PC-9 (cell line): Measurements from ENCODE around the gene MGAT4A. TPM values are rescaled to one million over a fixed set of nuclear protein-coding genes. Genes with fewer than 3 reads are reported as not detected.

Experiments used
- BruUV-seq: library from RNA; stranded (reverse); fragments of 400-500 nt; replicated peaks from 2 replicates; lab custom pipeline; 2021; lab: Mats Ljungman, UMichigan
- CTCF ChIA-PET: fragments of 300-600 bp; sonication (Branson Sonifier 250); formaldehyde crosslinking; loops from one replicate; lab custom pipeline; 2022; ENCODE audit warnings: antibody characterized with exemption; lab: Charles Lee
- POLR2A ChIA-PET: fragments of 300-600 bp; sonication (Branson Sonifier 250); formaldehyde crosslinking; loops from one replicate; lab custom pipeline; 2022; ENCODE audit warnings: antibody characterized with exemption; ENCODE audit not compliant: unreplicated experiment; lab: Charles Lee
- DNase-seq, 2 experiments: peaks; one replicate each; pipeline versions ENCODE4 v3.0.0 to v3.0.0-alpha.2; 2015 to 2022; ENCODE audit warnings: mixed read lengths in 1 of 2
- H2AFZ ChIP-seq: fragments of 200-600 bp; sonication (generic); 2 replicates; pipeline ENCODE4 v1.8.1; 2017; ENCODE audit warnings: antibody characterized with exemption
- H3F3A ChIP-seq: fragments of 200-600 bp; sonication (generic); 2 replicates; pipeline ENCODE4 v1.8.1; 2017; ENCODE audit warnings: antibody characterized with exemption, mild to moderate bottlenecking, low read depth; ENCODE audit not compliant: insufficient read depth
- H3K27ac ChIP-seq: fragments of 200-600 bp; sonication (generic); 2 replicates; pipeline ENCODE4 v1.6.1; 2016; ENCODE audit warnings: mixed run types
- H3K27me3 ChIP-seq: fragments of 200-600 bp; sonication (generic); 2 replicates; pipeline ENCODE4 v1.6.1; 2016; ENCODE audit warnings: low read depth, mixed run types; ENCODE audit not compliant: insufficient read depth
- H3K36me3 ChIP-seq: fragments of 200-600 bp; sonication (generic); 2 replicates; pipeline ENCODE4 v1.6.1; 2016; ENCODE audit warnings: low read depth, mixed run types
- H3K4me1 ChIP-seq: fragments of 200-600 bp; sonication (generic); replicated peaks from 2 replicates; pipeline ENCODE4 v1.6.1; 2016; ENCODE audit warnings: mixed run types; ENCODE audit not compliant: insufficient read depth
- H3K4me2 ChIP-seq: fragments of 200-600 bp; sonication (generic); 2 replicates; pipeline ENCODE4 v1.6.1; 2017; ENCODE audit warnings: mixed run types
- H3K4me3 ChIP-seq: fragments of 200-600 bp; sonication (generic); 2 replicates; pipeline ENCODE4 v1.6.1; 2016; ENCODE audit warnings: mixed run types
- H3K79me2 ChIP-seq: fragments of 200-600 bp; sonication (generic); 2 replicates; pipeline ENCODE4 v1.6.1; 2017; ENCODE audit warnings: low read depth, mixed run types
- H3K9me2 ChIP-seq: fragments of 200-600 bp; sonication (generic); 2 replicates; pipeline ENCODE4 v1.8.1; 2017; ENCODE audit warnings: mild to moderate bottlenecking; ENCODE audit not compliant: insufficient read depth
- H3K9me3 ChIP-seq: fragments of 200-600 bp; sonication (generic); 2 replicates; pipeline ENCODE4 v1.8.1; 2016; ENCODE audit warnings: low read depth; ENCODE audit not compliant: insufficient read depth
- H4K20me1 ChIP-seq: fragments of 200-600 bp; sonication (generic); 2 replicates; pipeline ENCODE4 v1.8.1; 2017; ENCODE audit not compliant: insufficient read depth
- CTCF ChIP-seq: fragments of 200-600 bp; sonication (generic); conservative IDR thresholded peaks from 2 replicates; pipeline ENCODE4 v1.6.1; 2017; ENCODE audit warnings: mixed run types, antibody characterized with exemption, mild to moderate bottlenecking, moderate library complexity
- EZH2 ChIP-seq: fragments of 200-600 bp; sonication (generic); IDR thresholded peaks from 2 replicates; pipeline ENCODE4 v1.8.0; 2017; ENCODE audit warnings: antibody characterized with exemption, low read depth
- intact Hi-C: fragments of 100-400 bp; cut with micrococcal nuclease; formaldehyde crosslinking; loops from one replicate; pipeline ENCODE4 v1.10.0; 2022; ENCODE audit not compliant: unreplicated experiment
- total RNA-seq: library from RNA; stranded (reverse); gene quantifications from 2 replicates; pipeline ENCODE4 v1.2.3, GENCODE V29; 2021

The MGAT4A gene
- total RNA-seq, 1 experiment from 2014 or later = 12.9 TPM

- peak; percentile 83 to 91 for DNase-seq
- Histone ChIP-seq H3K4me2 (peak within 1 kb of the TSS; percentile 96), H3K9me2 (no peaks in the 10 kb centered on the region), H2AFZ (peak within 1 kb of the TSS; percentile 93), H3K4me1 (peaks cover 25% of the 10 kb centered on the region), H3K79me2 (peaks cover 65% of the 10 kb centered on the region), H4K20me1 (peaks cover 3% of the 10 kb centered on the region; the same call in 1 of the 2 replicates), H3K9me3 (no peaks in the 10 kb centered on the region), H3K36me3 (peaks cover 31% of the 10 kb centered on the region), H3K27ac (peak within 1 kb of the TSS; percentile 70), H3K4me3 (peak within 1 kb of the TSS; percentile 77), H3F3A (peaks cover 5% of the 10 kb centered on the region), H3K27me3 (no peaks in the 10 kb centered on the region)
- ChIA-PET CTCF (interaction anchor here (0.8 kb wide), 1 partner anchor 856 kb away, joined by 4 read pairs; no protein-coding TSS in a partner anchor), POLR2A (interaction anchor here (0.5 to 0.7 kb wide), 2 partner anchors 12 to 1019 kb away, joined by 5 to 9 read pairs; no protein-coding TSS in a partner anchor)
- BruUV-seq = no TSS peak
- intact Hi-C loops = loop anchor here (5.0 to 10.0 kb wide), 2 partner anchors 459 to 894 kb away; partner anchors contain the start of gene ZAP70
- TF ChIP-seq EZH2 (no peak), CTCF (peak; percentile 1)
Observed at GRCh38 chr2:98608116-98608961, 122.6 kb downstream of the MGAT4A start, which contains the start of the genes COA5 and UNC50. Gene COA5 (minus strand): TSS chr2:98608512. CDS start chr2:98608405, 107 bp downstream. Gene UNC50 (plus strand): TSS chr2:98608589. CDS start chr2:98609760, 1,171 bp downstream.

GRCh38 chr2:98607741-98608115 is 123.2 kb downstream of the MGAT4A start:
- Histone ChIP-seq H3K27ac (peak overlapping the region; percentile 70), H3K27me3 (no peaks in the 10 kb centered on the region), H3K4me2 (peak overlapping the region; percentile 96), H3K4me3 (peak overlapping the region; percentile 77), H3K9me2 (no peaks in the 10 kb centered on the region), H3K9me3 (no peaks in the 10 kb centered on the region), H3K79me2 (peaks cover 65% of the 10 kb centered on the region), H4K20me1 (peaks cover 3% of the 10 kb centered on the region; the same call in 1 of the 2 replicates), H3K36me3 (peaks cover 27% of the 10 kb centered on the region), H2AFZ (peak overlapping the region; percentile 93), H3F3A (peaks cover 5% of the 10 kb centered on the region), H3K4me1 (peaks cover 25% of the 10 kb centered on the region)
- TF ChIP-seq CTCF (no peak), EZH2 (no peak)
- intact Hi-C loops = loop anchor here (5.0 to 10.0 kb wide), 2 partner anchors 460 to 893 kb away; partner anchors contain the start of gene ZAP70
- ChIA-PET POLR2A (no interaction called here), CTCF (no interaction called here)
- no TSS peak for BruUV-seq
- DNase-seq = no peak

GRCh38 chr2:98607104-98607503 is 123.8 kb downstream of the MGAT4A start:
- POLR2A ChIA-PET = no interaction called here
- DNase-seq = no peak
- Histone ChIP-seq H4K20me1 (peaks cover 3% of the 10 kb centered on the region; the same call in 1 of the 2 replicates), H3K4me1 (peaks cover 25% of the 10 kb centered on the region), H3K9me3 (no peaks in the 10 kb centered on the region), H3F3A (peaks cover 5% of the 10 kb centered on the region), H3K27me3 (no peaks in the 10 kb centered on the region), H3K79me2 (peaks cover 65% of the 10 kb centered on the region), H3K4me3 (peak overlapping the region; percentile 77), H3K9me2 (no peaks in the 10 kb centered on the region), H3K36me3 (peaks cover 20% of the 10 kb centered on the region), H3K4me2 (peak overlapping the region; percentile 96), H3K27ac (no peak overlapping the region), H2AFZ (no peak overlapping the region)
- BruUV-seq = no TSS peak
- CTCF ChIA-PET = no interaction called here
- intact Hi-C loops = loop anchor here (5.0 to 10.0 kb wide), 2 partner anchors 460 to 892 kb away; partner anchors contain the start of gene ZAP70
- TF ChIP-seq CTCF (no peak), EZH2 (no peak)
